H9 (cell line): ENCODE measurements around the gene NFIX. TPM values are rescaled to one million over a fixed set of nuclear protein-coding genes. Genes with fewer than 3 reads are reported as not detected.

Experiments used
- DNase-seq: peaks from one replicate; pipeline ENCODE4 v3.0.0-alpha.2; 2017
- H2AFZ ChIP-seq: one replicate; pipeline ENCODE4 v1.6.1; 2013; ENCODE audit warnings: mild to moderate bottlenecking, low read length, control low read depth, moderate library complexity
- H2AK5ac ChIP-seq: 2 replicates; pipeline ENCODE4 v1.6.1; 2013; ENCODE audit warnings: low read length, control low read depth, mixed read lengths; ENCODE audit not compliant: insufficient read length
- H2BK120ac ChIP-seq: one replicate; pipeline ENCODE4 v1.6.1; 2013; ENCODE audit warnings: low read depth, mild to moderate bottlenecking, low read length, control low read depth, inconsistent platforms; ENCODE audit not compliant: poor library complexity, severe bottlenecking
- H2BK12ac ChIP-seq: 2 replicates; pipeline ENCODE4 v1.6.1; 2013; ENCODE audit warnings: low read length, control low read depth, mixed read lengths, low read depth; ENCODE audit not compliant: insufficient read length
- H2BK15ac ChIP-seq: 2 replicates; pipeline ENCODE4 v1.6.1; 2013; ENCODE audit warnings: low read depth, low read length, control low read depth
- H2BK20ac ChIP-seq: one replicate; pipeline ENCODE4 v1.6.1; 2013; ENCODE audit warnings: low read depth, mild to moderate bottlenecking, low read length, control low read depth, inconsistent platforms; ENCODE audit not compliant: poor library complexity, severe bottlenecking
- H2BK5ac ChIP-seq: 2 replicates; pipeline ENCODE4 v1.6.1; 2013; ENCODE audit warnings: low read length, control low read depth, mixed read lengths; ENCODE audit not compliant: insufficient read length
- H3K14ac ChIP-seq: 2 replicates; pipeline ENCODE4 v1.6.1; 2013; ENCODE audit warnings: low read length, control low read depth; ENCODE audit not compliant: insufficient read depth
- H3K18ac ChIP-seq: 2 replicates; pipeline ENCODE4 v1.6.1; 2013; ENCODE audit warnings: low read depth, mild to moderate bottlenecking, mixed read lengths, low read length, control low read depth; ENCODE audit not compliant: insufficient read length
- H3K23ac ChIP-seq: 2 replicates; pipeline ENCODE4 v1.6.1; 2013; ENCODE audit warnings: low read length, control low read depth, mixed read lengths, low read depth; ENCODE audit not compliant: insufficient read length
- H3K23me2 ChIP-seq: 2 replicates; pipeline ENCODE4 v1.6.1; 2013; ENCODE audit warnings: low read depth, mild to moderate bottlenecking, mixed read lengths, low read length, control low read depth; ENCODE audit not compliant: insufficient read length, poor library complexity, severe bottlenecking
- H3K27ac ChIP-seq: 2 replicates; pipeline ENCODE4 v1.5.1; 2013; ENCODE audit warnings: low read length, control low read depth, mixed read lengths, low read depth; ENCODE audit not compliant: insufficient read length
- H3K27me3 ChIP-seq: 2 replicates; pipeline ENCODE4 v1.6.1; 2013; ENCODE audit warnings: low read length, control low read depth, inconsistent platforms; ENCODE audit not compliant: insufficient read depth
- H3K4ac ChIP-seq: 2 replicates; pipeline ENCODE4 v1.6.1; 2013; ENCODE audit warnings: low read depth, mild to moderate bottlenecking, control low read depth, inconsistent platforms, low read length, moderate library complexity
- H3K4me1 ChIP-seq: 2 replicates; pipeline ENCODE4 v1.6.1; 2013; ENCODE audit warnings: low read length, control low read depth, inconsistent platforms; ENCODE audit not compliant: insufficient read depth
- H3K4me2 ChIP-seq: 2 replicates; pipeline ENCODE4 v1.6.1; 2013; ENCODE audit warnings: low read length, control low read depth, mixed read lengths; ENCODE audit not compliant: insufficient read length, insufficient read depth
- H3K56ac ChIP-seq: 2 replicates; pipeline ENCODE4 v1.6.1; 2013; ENCODE audit warnings: low read depth, mild to moderate bottlenecking, mixed read lengths, low read length, control low read depth; ENCODE audit not compliant: insufficient read length
- H3K79me1 ChIP-seq: 2 replicates; pipeline ENCODE4 v1.6.1; 2013; ENCODE audit warnings: low read depth, mild to moderate bottlenecking, moderate library complexity, low read length, control low read depth, inconsistent platforms; ENCODE audit not compliant: insufficient read depth, poor library complexity, severe bottlenecking
- H3K79me2 ChIP-seq: 2 replicates; pipeline ENCODE4 v1.6.1; 2013; ENCODE audit warnings: low read length, control low read depth, inconsistent platforms; ENCODE audit not compliant: insufficient read depth
- H3K9ac ChIP-seq: 2 replicates; pipeline ENCODE4 v1.6.1; 2013; ENCODE audit warnings: low read length, control low read depth, mixed read lengths; ENCODE audit not compliant: insufficient read length; ENCODE audit errors: extremely low read depth
- H3K9me3 ChIP-seq: one replicate; pipeline ENCODE4 v1.6.1; 2013; ENCODE audit warnings: low read depth, low read length, inconsistent platforms; ENCODE audit not compliant: control insufficient read depth
- H3T11ph ChIP-seq: one replicate; pipeline ENCODE4 v1.6.1; 2013; ENCODE audit warnings: mild to moderate bottlenecking, low read length, control low read depth, inconsistent platforms
- H4K20me1 ChIP-seq: one replicate; pipeline ENCODE4 v1.6.1; 2013; ENCODE audit not compliant: control insufficient read depth, insufficient read length, insufficient read depth
- H4K5ac ChIP-seq: 2 replicates; pipeline ENCODE4 v1.6.1; 2013; ENCODE audit warnings: low read depth, mild to moderate bottlenecking, mixed read lengths, low read length, control low read depth; ENCODE audit not compliant: insufficient read length
- H4K8ac ChIP-seq: replicated peaks from 2 replicates; pipeline ENCODE4 v1.6.1; 2013; ENCODE audit warnings: low read length, control low read depth, mixed read lengths, low read depth; ENCODE audit not compliant: insufficient read length
- H4K91ac ChIP-seq: 2 replicates; pipeline ENCODE4 v1.6.1; 2013; ENCODE audit warnings: low read depth, mild to moderate bottlenecking, moderate library complexity, mixed read lengths, low read length, control low read depth; ENCODE audit not compliant: insufficient read length
- H3K27ac Mint-ChIP-seq, 3 experiments: 2 replicates in 2 of 3; 3 replicates in 1 of 3; pipeline ENCODE4 v1.8.0; 2020 to 2021; ENCODE audit warnings: mixed read lengths in 3 of 3, mild to moderate bottlenecking in 1 of 3, moderate library complexity in 1 of 3
- H3K27me3 Mint-ChIP-seq: 2 replicates; pipeline ENCODE4 v1.8.0; 2021; ENCODE audit warnings: low read depth, mild to moderate bottlenecking, moderate library complexity, mixed read lengths
- H3K36me3 Mint-ChIP-seq, 3 experiments: 2 replicates in 2 of 3; 3 replicates in 1 of 3; pipeline ENCODE4 v1.8.0; 2020 to 2021; ENCODE audit warnings: low read depth in 3 of 3, mixed read lengths in 3 of 3; ENCODE audit not compliant: insufficient read depth in 1 of 3
- H3K4me1 Mint-ChIP-seq, 2 experiments: 2 replicates each; pipeline ENCODE4 v1.8.0; 2020; ENCODE audit warnings: mixed read lengths in 2 of 2
- H3K4me3 Mint-ChIP-seq, 2 experiments: 2 replicates in 1 of 2; 3 replicates in 1 of 2; pipeline ENCODE4 v1.8.0; 2020 to 2021; ENCODE audit warnings: mild to moderate bottlenecking in 2 of 2, mixed read lengths in 2 of 2, moderate library complexity in 1 of 2
- H3K9me3 Mint-ChIP-seq, 2 experiments: 2 replicates in 1 of 2; 3 replicates in 1 of 2; pipeline ENCODE4 v1.8.0; 2020; ENCODE audit warnings: mild to moderate bottlenecking in 2 of 2, mixed read lengths in 2 of 2, moderate library complexity in 1 of 2
- WGBS: extraction: QIAGEN DNeasy Blood & Tissue Kit; methylation state at CpG from one replicate; pipeline ENCODE4 v1.1.7; 2013; ENCODE audit warnings: missing lambda C conversion rate, low lambda C conversion rate, mixed read lengths; ENCODE audit not compliant: insufficient read length; ENCODE audit errors: extremely low coverage; 5-methylcytosine and 5-hydroxymethylcytosine counted together
- total RNA-seq: library from RNA; stranded (reverse); gene quantifications from 2 replicates; pipeline ENCODE4 v1.2.1, GENCODE V29; 2021
- TF ChIP-seq, protein P1 (sequence below): fragments of 200-600 bp; sonication (generic); conservative IDR thresholded peaks from 3 replicates; pipeline ENCODE4 v1.8.0; 2021; ENCODE audit warnings: antibody characterized with exemption, mild to moderate bottlenecking

Gene NFIX
- total RNA-seq, 1 experiment from 2014 or later: 0.31 TPM

DNA sequence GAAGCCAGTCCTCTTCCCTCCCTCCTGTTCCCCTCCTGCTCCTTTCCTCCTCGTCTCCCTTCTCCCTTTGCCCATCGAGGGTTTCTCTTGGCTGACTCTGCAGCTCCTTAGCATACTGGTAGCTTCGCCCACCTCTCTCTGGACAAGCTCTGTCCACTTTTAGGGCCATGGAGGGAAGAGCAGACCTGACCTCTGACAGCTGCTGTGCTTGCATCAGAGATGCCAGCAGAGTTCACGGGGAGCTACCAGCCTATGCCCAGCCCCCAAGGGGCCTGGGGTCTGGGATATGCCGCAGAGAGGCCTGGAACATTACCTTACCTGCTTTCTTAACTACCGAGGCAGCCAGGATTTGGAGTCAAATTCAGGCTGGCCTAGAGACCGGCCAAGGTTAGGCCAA lies 87.7 kb downstream of the NFIX start:
- Histone ChIP-seq H3K56ac (no peak overlapping the region), H3K4me2 (no peak overlapping the region), H4K91ac (no peak overlapping the region), H4K5ac (no peak overlapping the region), H2BK15ac (no peak overlapping the region), H2BK20ac (no peak overlapping the region), H2BK5ac (no peak overlapping the region), H2BK12ac (no peak overlapping the region), H3K79me1 (no peaks in the 10 kb centered on the region), H2BK120ac (no peak overlapping the region), H3K27me3 (peaks cover 2% of the 10 kb centered on the region; the same call in 1 of the 2 replicates), H3K4ac (no peak overlapping the region), H2AFZ (no peak overlapping the region), H3K14ac (no peak overlapping the region), H3K9ac (no peak overlapping the region), H3K9me3 (no peaks in the 10 kb centered on the region), H3K23ac (no peak overlapping the region), H3K18ac (no peak overlapping the region), H3K79me2 (no peaks in the 10 kb centered on the region), H3K23me2 (peaks cover 2% of the 10 kb centered on the region), H3K27ac (no peak overlapping the region), H3K4me1 (peaks cover 5% of the 10 kb centered on the region; the same call in 1 of the 2 replicates), H2AK5ac (no peak overlapping the region), H3T11ph (no peak overlapping the region), H4K8ac (no peak overlapping the region), H4K20me1 (no peaks in the 10 kb centered on the region)
- Mint-ChIP-seq H3K27ac (no peak overlapping the region; a peak in 1 of 7 replicates), H3K4me3 (peak overlapping the region in 1 of 2 experiments; percentile 23; a peak in 1 of 5 replicates), H3K27me3 (peaks cover 55% of the 10 kb centered on the region), H3K4me1 (peaks cover 16 to 45% of the 10 kb centered on the region in 2 experiments), H3K9me3 (no peaks in the 10 kb centered on the region), H3K36me3 (no peaks in the 10 kb centered on the region)
- no CpG with 5 or more reads among the region's 7 CpGs for WGBS
- TF ChIP-seq, protein P1, sequence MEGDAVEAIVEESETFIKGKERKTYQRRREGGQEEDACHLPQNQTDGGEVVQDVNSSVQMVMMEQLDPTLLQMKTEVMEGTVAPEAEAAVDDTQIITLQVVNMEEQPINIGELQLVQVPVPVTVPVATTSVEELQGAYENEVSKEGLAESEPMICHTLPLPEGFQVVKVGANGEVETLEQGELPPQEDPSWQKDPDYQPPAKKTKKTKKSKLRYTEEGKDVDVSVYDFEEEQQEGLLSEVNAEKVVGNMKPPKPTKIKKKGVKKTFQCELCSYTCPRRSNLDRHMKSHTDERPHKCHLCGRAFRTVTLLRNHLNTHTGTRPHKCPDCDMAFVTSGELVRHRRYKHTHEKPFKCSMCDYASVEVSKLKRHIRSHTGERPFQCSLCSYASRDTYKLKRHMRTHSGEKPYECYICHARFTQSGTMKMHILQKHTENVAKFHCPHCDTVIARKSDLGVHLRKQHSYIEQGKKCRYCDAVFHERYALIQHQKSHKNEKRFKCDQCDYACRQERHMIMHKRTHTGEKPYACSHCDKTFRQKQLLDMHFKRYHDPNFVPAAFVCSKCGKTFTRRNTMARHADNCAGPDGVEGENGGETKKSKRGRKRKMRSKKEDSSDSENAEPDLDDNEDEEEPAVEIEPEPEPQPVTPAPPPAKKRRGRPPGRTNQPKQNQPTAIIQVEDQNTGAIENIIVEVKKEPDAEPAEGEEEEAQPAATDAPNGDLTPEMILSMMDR: no peak
- DNase-seq: no peak
